22Rv1 (cell line): Measurements from ENCODE around the gene CCDC57.

Source experiments
- H3K27ac ChIP-seq: fragments of 450-650 bp; 2 replicates; pipeline ENCODE4 v1.5.1; 2017
- CTCF ChIP-seq: fragments of 450-650 bp; IDR thresholded peaks from 2 replicates; pipeline ENCODE4 v1.5.1; 2017; ENCODE audit warnings: mild to moderate bottlenecking
- ZFX ChIP-seq: fragments of 450-650 bp; IDR thresholded peaks from 2 replicates; pipeline ENCODE4 v1.6.1; 2017; ENCODE audit warnings: antibody characterized with exemption, borderline replicate concordance

Gene CCDC57

GRCh38 chr17:82086941-82087906, 125.4 kb downstream of the CCDC57 start:
- H3K27ac ChIP-seq = no peak overlapping the region
- TF ChIP-seq ZFX (no peak), CTCF (no peak)

GRCh38 chr17:82085931-82086764, 126.5 kb downstream of the CCDC57 start:
- TF ChIP-seq ZFX (no peak), CTCF (no peak)
- H3K27ac ChIP-seq = no peak overlapping the region

GRCh38 chr17:82085031-82085861, 127.4 kb downstream of the CCDC57 start:
- H3K27ac ChIP-seq = no peak overlapping the region
- TF ChIP-seq CTCF (no peak), ZFX (no peak)

GRCh38 chr17:82084373-82085030, 128.1 kb downstream of the CCDC57 start:
- no peak overlapping the region for H3K27ac ChIP-seq
- TF ChIP-seq ZFX = no peak

GRCh38 chr17:82083533-82084359, 128.9 kb downstream of the CCDC57 start:
- TF ChIP-seq ZFX (no peak), CTCF (no peak)
- no peak overlapping the region for H3K27ac ChIP-seq

GRCh38 chr17:82083009-82083408, 129.6 kb downstream of the CCDC57 start:
- no peak for TF ChIP-seq ZFX
- TF ChIP-seq CTCF = no peak
- H3K27ac ChIP-seq = no peak overlapping the region
